Fibroblast of lung (primary cell): ENCODE measurements around the gene PGM2L1.

Source experiments
- CTCF ChIP-seq, 2 donors: IDR thresholded peaks in 1 of 2; conservative IDR thresholded peaks in 1 of 2; 1 replicate in 1 of 2; 2 replicates in 1 of 2; pipeline ENCODE4 v1.5.1; 2011 to 2012; ENCODE audit warnings: low read length in 2 of 2, control low read depth in 1 of 2, inconsistent platforms in 1 of 2, low read depth in 1 of 2, mild to moderate bottlenecking in 1 of 2
- EZH2 ChIP-seq: IDR thresholded peaks from 2 replicates; pipeline ENCODE4 v1.5.1; 2012; ENCODE audit warnings: low read length, control low read depth, mild to moderate bottlenecking; ENCODE audit errors: missing control alignments

DNA sequence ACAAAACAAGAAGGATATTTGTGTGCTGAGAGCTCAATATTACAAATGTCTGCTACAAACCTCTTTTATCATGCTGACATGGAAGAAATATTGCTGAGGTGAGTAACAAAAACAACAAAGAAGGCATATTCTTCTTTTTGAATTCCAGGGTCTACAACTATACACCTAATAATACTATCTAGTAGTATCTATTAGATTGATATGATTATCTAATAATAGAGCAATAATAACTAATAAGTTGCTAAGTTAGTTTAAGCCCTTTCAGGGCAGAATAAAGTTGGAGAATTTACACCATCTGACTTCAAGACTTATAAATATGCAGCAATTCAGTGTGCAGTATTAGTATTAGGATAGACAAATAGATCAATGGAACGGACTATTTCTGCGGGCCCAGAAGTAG lies 11.4 kb upstream of the PGM2L1 start:
- no peak for TF ChIP-seq CTCF (conservative IDR thresholded peaks at IDR 0.05 in 1 of 2, IDR thresholded peaks at IDR 0.05 in 1 of 2; ENCODE audit: low read depth in 1 of 2, low read length in 2 of 2)
- TF ChIP-seq EZH2, result no peak
